Body of pancreas (tissue), 4 donors: ENCODE data around the gene UBE2R2. TPM values are rescaled to one million over a fixed set of nuclear protein-coding genes. Genes with fewer than 3 reads are reported as not detected.

ENCODE experiments used
- ATAC-seq: fragments of 150-250 bp; one replicate; pipeline ENCODE4 v1.9.1; 2016
- DNase-seq, 4 donors: peaks; one replicate each; pipeline ENCODE4 v3.0.0-alpha.2; 2019
- H3K27ac ChIP-seq, 4 donors: fragments of 200-600 bp; sonication (generic); 1 replicate in 3 of 4; 2 replicates in 1 of 4; pipeline versions ENCODE4 v1.5.1 to v1.6.1; 2016 to 2019; ENCODE audit warnings: mild to moderate bottlenecking in 1 of 4, mixed read lengths in 1 of 4, moderate library complexity in 1 of 4
- H3K27me3 ChIP-seq, 2 donors: fragments of 200-600 bp; sonication (generic); one replicate each; pipeline ENCODE4 v1.6.0; 2016; ENCODE audit warnings: mild to moderate bottlenecking in 1 of 2
- H3K36me3 ChIP-seq, 2 donors: fragments of 200-600 bp; sonication (generic); replicated peaks in 1 of 2; 2 replicates each; pipeline ENCODE4 v1.5.1; 2016; ENCODE audit warnings: low read depth in 2 of 2; ENCODE audit not compliant: insufficient read depth in 1 of 2
- H3K4me1 ChIP-seq: fragments of 200-600 bp; sonication (generic); one replicate; pipeline ENCODE4 v1.6.0; 2016
- H3K4me3 ChIP-seq, 2 donors: fragments of 200-600 bp; sonication (generic); 1 replicate in 1 of 2; 2 replicates in 1 of 2; pipeline ENCODE4 v1.5.1; 2016 to 2019
- H3K9me3 ChIP-seq, 3 donors: fragments of 200-600 bp; sonication (generic); 1 replicate in 2 of 3; 2 replicates in 1 of 3; pipeline ENCODE4 v1.5.1; 2016
- CTCF ChIP-seq, 7 experiments: fragments of 450-650 bp in 4 of 7; fragments of 200-600 bp in 3 of 7; sonication (generic) in 3 of 7; IDR thresholded peaks; one replicate each; pipeline ENCODE4 v1.5.1; 2016 to 2019; ENCODE audit warnings: antibody characterized with exemption in 7 of 7
- POLR2A ChIP-seq, 3 donors: fragments of 450-650 bp; IDR thresholded peaks; one replicate each; pipeline ENCODE4 v1.6.1; 2016; ENCODE audit warnings: antibody characterized with exemption in 3 of 3, mild to moderate bottlenecking in 2 of 3
- WGBS, 2 donors: methylation state at CpG; one replicate each; pipeline ENCODE4 v1.1.5; 2017; 5-methylcytosine and 5-hydroxymethylcytosine counted together
- intact Hi-C: fragments of 100-400 bp; cut with DNase I; formaldehyde crosslinking; loops from one replicate; pipeline ENCODE4 v1.15.1; 2023
- total RNA-seq, 2 donors: library from RNA; depleted of rRNA; stranded (reverse); fragments of >200 nt; gene quantifications; one replicate each; pipeline ENCODE4 v1.1.0, GENCODE V29; 2016

UBE2R2 gene
- total RNA-seq, 2 donors from 2014 or later, result 26.7 to 31.4 TPM

- H3K4me1 ChIP-seq, result peaks cover 22% of the 10 kb centered on the region
- no peak for TF ChIP-seq CTCF (IDR thresholded peaks at IDR 0.05)
- TF ChIP-seq POLR2A (IDR thresholded peaks at IDR 0.05), result no peak
- ATAC-seq (no peak), DNase-seq (no peak)
- intact Hi-C loops, result no loop called here
- H3K4me3 ChIP-seq, result no peak overlapping the region
- WGBS, 2 donors, result 87 to 91% methylated on average over 4 of the region's 4 CpGs
- H3K27me3 ChIP-seq, result no peaks in the 10 kb centered on the region
- H3K9me3 ChIP-seq, result no peaks in the 10 kb centered on the region
- peaks cover 0 to 8% of the 10 kb centered on the region in 2 donors for H3K36me3 ChIP-seq
- no peak overlapping the region for H3K27ac ChIP-seq
Measured at GRCh38 chr9:33908749-33909148, 91.8 kb downstream of the UBE2R2 start.

- H3K4me1 ChIP-seq, result peaks cover 7% of the 10 kb centered on the region
- H3K4me3 ChIP-seq, result no peak overlapping the region
- H3K27me3 ChIP-seq, result no peaks in the 10 kb centered on the region
- 81 to 95% methylated on average over 1 of the region's 1 CpG for WGBS, 2 donors
- DNase-seq, result no peak
- H3K9me3 ChIP-seq, result no peaks in the 10 kb centered on the region
- peaks cover 0 to 18% of the 10 kb centered on the region in 2 donors for H3K36me3 ChIP-seq
- intact Hi-C loops, result no loop called here
- H3K27ac ChIP-seq, result no peak overlapping the region
- TF ChIP-seq POLR2A (IDR thresholded peaks at IDR 0.05) (no peak), CTCF (IDR thresholded peaks at IDR 0.05) (no peak)
- no peak for ATAC-seq
Measured at GRCh38 chr9:33913541-33913940, 96.6 kb downstream of the UBE2R2 start.

- H3K27ac ChIP-seq, result no peak overlapping the region
- no peak for ATAC-seq
- no peaks in the 10 kb centered on the region for H3K9me3 ChIP-seq
- no peak overlapping the region for H3K4me3 ChIP-seq
- H3K4me1 ChIP-seq, result peaks cover 7% of the 10 kb centered on the region
- intact Hi-C loops, result no loop called here
- WGBS, 2 donors, result 90 to 94% methylated on average over 3 of the region's 3 CpGs
- no peak for DNase-seq
- H3K27me3 ChIP-seq, result no peaks in the 10 kb centered on the region
- peaks cover 0 to 19% of the 10 kb centered on the region in 2 donors for H3K36me3 ChIP-seq
- no peak for TF ChIP-seq CTCF (IDR thresholded peaks at IDR 0.05)
- TF ChIP-seq POLR2A (IDR thresholded peaks at IDR 0.05), result no peak
Measured at GRCh38 chr9:33914887-33915628, 98.1 kb downstream of the UBE2R2 start.

DNA sequence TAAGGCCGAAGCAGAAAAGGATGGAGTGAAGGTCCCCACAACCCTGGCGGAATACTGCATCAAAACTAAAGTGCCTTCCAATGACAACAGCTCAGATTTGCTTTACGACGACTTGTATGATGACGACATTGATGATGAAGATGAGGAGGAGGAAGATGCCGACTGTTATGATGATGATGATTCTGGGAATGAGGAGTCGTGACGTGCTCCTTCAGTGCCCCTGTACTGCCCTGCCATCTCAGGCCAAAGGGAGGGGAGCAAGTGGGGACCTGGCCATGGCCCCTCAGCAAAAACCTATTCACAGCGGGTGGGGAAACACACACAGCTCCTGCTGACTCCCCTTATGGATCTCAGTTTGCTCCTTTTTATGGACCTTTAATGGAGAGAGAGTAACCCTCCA is 100.1 kb downstream of the UBE2R2 start:
- no peaks in the 10 kb centered on the region for H3K9me3 ChIP-seq
- no peak for TF ChIP-seq POLR2A (IDR thresholded peaks at IDR 0.05)
- no peak for TF ChIP-seq CTCF (IDR thresholded peaks at IDR 0.05)
- no peak overlapping the region for H3K4me3 ChIP-seq
- H3K4me1 ChIP-seq, result peaks cover 7% of the 10 kb centered on the region
- WGBS, 2 donors, result 91 to 92% methylated on average over 9 of the region's 9 CpGs
- no peak for DNase-seq
- intact Hi-C loops, result no loop called here
- ATAC-seq, result no peak
- peaks cover under 1 to 21% of the 10 kb centered on the region in 2 donors for H3K36me3 ChIP-seq
- no peaks in the 10 kb centered on the region for H3K27me3 ChIP-seq
- no peak overlapping the region for H3K27ac ChIP-seq
